HG03025 (cell line): ENCODE data around the gene PRKAR2B.
"Not testable (repeated sequence)": the region's sequence is repeated elsewhere in the genome, so short reads cannot be mapped to it uniquely, and the experiment has no call there.

Source experiments
- ATAC-seq: cut with Tn5 transposase; IDR thresholded peaks from one replicate; pipeline ENCODE4 v1.9.1; 2021; ENCODE audit warnings: mild to moderate bottlenecking, moderate library complexity; ENCODE audit not compliant: unreplicated experiment, low FRiP score

Gene PRKAR2B

DNA sequence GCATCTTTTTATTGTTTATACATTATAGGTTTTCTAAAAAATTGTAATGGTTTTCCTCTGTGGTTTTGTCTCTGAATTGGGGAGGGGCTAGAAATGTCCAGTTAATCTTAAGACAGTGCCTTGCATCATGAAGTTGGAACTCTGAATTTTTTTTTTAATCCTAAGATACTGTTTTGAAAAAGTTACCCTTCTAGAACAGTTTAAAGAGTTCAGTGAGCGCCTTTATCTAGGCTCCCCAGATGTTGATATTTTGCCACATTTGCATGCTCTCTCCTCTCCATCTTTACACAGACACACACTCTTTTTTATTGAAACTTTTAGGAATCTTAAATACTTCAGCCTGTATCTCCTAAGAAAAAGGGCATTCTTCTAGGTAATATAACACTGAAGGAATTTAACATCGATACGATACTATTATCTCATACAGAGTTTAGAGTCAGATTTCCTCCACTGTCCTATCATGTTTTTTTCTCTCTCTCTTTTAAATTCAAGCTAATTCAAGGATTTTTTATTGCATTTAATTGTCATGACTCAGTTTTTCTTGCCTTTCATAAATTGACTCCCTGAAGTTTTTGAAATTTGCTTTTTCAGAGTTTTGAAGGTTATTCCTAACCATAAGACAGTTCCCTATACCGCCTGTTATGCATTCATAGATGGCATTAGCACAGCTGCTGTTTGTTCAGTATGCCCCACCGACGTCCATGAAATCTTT is 31.5 kb downstream of the PRKAR2B start:
- ATAC-seq = no peak

GRCh38 chr7:107076781-107077698 is 32.5 kb downstream of the PRKAR2B start:
- ATAC-seq = no peak

GRCh38 chr7:107077699-107078516 is 33.4 kb downstream of the PRKAR2B start:
- no peak for ATAC-seq

- no peak for ATAC-seq
Measured at GRCh38 chr7:107078517-107078966, 34.0 kb downstream of the PRKAR2B start.

DNA sequence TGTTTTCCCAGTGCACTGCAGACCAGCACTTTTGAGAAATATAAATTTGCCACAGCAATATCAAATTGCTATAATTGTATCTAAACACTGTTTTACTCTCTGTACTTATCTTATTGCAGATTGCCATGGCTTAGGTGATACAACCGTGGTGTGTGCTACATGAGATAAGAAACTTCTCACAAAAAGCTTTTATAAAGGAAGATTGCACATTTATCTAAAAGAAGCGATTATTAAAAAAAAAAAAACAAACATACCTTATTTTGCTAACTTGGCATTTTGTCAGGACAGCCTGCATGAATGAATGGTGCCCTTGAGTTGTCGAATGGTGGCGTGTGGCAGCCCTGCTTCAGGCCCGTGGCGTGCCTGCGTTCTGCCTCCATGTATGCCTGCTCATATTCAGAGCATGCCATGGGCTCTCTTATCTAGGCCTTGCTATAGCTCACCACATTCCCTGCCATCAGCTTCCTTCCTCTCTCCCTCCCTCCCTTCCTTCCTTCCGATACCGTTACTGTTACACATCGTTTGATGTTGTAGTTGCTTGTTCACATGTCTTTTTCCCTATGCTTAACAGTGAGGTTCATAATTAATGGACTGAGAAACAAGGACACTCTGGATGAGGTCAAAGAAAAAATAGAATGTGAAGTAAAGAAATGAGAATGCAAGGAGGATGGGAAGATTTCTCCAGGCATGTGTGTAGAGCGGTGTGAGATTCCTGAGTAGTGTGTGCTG is 34.9 kb downstream of the PRKAR2B start:
- no peak for ATAC-seq

- ATAC-seq = no peak
Measured at GRCh38 chr7:107080099-107080505, 35.6 kb downstream of the PRKAR2B start.

DNA sequence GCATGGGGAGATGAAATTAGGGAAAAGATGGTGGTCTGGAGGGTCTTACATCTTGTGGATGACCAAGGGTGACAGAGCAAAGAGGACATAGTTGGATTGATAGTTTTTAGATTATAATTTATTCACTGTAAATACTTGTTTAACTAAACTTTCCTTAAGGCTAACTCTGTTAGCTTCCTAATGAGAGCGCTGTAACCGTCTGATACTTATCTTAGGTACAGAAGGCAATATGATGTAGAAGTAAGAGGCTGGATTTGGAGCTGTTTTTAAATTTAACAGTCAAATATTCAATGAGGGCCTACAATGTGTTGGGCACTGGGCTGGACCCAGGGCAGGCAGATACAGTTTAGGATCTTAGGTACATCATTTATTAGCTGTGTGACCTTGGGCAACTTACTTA is 36.0 kb downstream of the PRKAR2B start:
- no peak for ATAC-seq

DNA sequence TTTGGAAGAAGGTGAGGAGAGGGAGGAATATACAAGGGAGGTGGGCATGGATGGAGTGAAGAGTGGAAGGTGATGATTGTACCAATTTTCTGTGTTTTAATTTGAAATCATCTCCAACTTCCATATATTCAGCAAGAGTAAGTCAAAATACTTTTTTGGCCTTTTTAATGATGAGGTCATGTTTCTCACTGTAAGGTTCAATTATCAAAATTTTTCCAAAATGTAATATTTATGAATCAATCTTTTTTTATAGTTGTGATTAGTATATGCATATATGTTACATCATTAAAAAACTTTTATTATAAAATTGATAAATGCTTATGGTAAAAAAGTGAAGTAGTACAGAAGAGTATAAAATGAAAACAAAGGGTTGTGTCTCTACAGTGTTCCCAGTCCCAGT is 40.7 kb downstream of the PRKAR2B start:
- no peak for ATAC-seq

DNA sequence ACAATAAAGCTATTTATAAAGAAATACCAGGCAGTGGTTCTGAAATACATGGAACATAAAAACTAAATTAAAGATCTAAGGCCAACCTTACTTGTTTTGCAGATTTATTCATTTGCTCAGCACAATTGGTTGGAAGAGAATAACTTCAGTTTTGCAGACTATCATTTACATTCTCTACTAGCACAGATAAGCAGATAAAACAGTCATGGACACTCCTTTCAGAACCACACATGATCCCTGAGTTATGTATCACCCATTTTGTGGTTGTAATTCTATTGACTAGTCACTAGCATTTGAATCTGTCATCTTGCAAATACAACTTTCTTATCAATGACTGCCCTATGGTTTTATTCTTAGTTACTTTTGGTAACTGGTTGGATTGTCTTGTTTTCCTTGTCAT is 45.1 kb downstream of the PRKAR2B start:
- ATAC-seq = no peak

GRCh38 chr7:107090457-107090856 is 46.0 kb downstream of the PRKAR2B start:
- ATAC-seq = no peak

GRCh38 chr7:107091306-107091705 is 46.8 kb downstream of the PRKAR2B start:
- no peak for ATAC-seq

GRCh38 chr7:107093671-107094070 is 49.2 kb downstream of the PRKAR2B start:
- not testable (repeated sequence) for ATAC-seq

GRCh38 chr7:107099154-107099553 is 54.6 kb downstream of the PRKAR2B start:
- ATAC-seq = not testable (repeated sequence)

- ATAC-seq = no peak
Measured at GRCh38 chr7:107100824-107101223, 56.3 kb downstream of the PRKAR2B start.

DNA sequence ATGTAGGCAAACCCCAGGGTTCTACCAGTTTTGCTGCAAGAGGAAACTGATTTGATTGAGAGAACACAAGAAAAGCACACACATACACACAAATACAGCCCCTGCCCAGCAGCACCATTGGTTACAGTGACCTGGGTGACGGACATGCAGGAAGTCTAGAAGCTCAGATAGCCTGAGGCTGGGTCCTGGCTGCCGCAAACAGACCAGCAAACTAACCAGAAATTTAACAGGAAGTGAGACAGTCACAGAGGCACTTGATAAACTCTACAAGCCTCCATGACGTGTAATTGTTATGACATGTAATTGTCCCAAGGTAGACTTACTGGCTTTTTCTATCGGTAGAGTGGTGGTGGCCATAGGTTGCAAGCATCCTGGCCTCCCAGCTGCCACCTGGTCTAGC is 58.9 kb downstream of the PRKAR2B start:
- ATAC-seq = no peak

DNA sequence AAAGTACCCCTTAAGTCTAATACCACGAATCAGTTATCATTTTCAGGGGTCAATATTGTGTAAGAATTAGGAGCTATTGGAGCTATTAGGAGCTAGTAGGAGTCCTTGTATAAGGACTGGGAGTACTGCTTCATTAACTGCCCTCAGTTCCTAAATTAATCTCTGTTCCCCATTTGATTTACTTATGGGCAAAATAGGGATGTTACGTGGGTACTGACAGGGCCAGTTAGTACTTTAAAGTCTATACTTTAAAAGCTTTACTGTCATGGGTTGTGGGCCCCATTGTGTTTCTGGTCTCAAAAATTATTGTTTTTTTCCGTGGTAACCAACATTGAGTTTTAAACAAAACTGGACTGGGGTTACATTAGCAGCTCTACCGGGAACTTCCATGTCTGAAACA is 60.3 kb downstream of the PRKAR2B start:
- no peak for ATAC-seq

GRCh38 chr7:107105591-107106245 is 61.2 kb downstream of the PRKAR2B start:
- no peak for ATAC-seq

- no peak for ATAC-seq
Measured at GRCh38 chr7:107108793-107109371, 64.4 kb downstream of the PRKAR2B start.

DNA sequence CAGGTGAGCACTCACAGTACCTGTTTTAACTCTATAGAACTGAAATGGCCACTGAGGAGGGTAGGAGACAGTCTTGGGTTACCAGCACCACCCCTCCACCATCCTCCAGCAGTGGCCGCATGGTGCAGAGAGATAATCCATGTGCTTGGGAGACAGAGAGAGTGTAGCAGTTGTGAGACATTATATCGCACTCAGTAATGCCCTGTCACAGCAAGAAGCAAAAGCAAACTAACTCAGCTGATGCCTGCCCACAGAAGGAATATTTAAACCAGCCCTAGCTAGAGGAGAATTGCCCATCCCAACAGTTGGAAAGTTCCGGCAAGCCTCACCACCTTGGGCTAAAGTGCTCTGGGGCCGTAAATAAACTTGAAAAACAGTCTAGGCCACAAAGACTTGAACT is 65.5 kb downstream of the PRKAR2B start:
- ATAC-seq = no peak
